ENCODE measurements around the gene KNSTRN.
A peak's percentile ranks its signal among the peaks of the same experiment; 100 is the strongest.

Gene KNSTRN

GRCh38 chr15:40397688-40398412 is 15.3 kb downstream of the KNSTRN start:
- H3K9ac ChIP-seq (ENCODE audit: low read depth, low read length): no peak overlapping the region
- H3K4me3 ChIP-seq (ENCODE audit: low read depth, low read length): no peak overlapping the region
- no peaks in the 10 kb centered on the region for H3K9me3 ChIP-seq (ENCODE audit: control insufficient read depth, insufficient read depth, low read length)
- H3K4me1 ChIP-seq (ENCODE audit: control insufficient read depth, insufficient read depth, low read length): no peaks in the 10 kb centered on the region
- H3K36me3 ChIP-seq (ENCODE audit: control insufficient read depth, insufficient read depth, low read length): peaks cover 3% of the 10 kb centered on the region
- no peaks in the 10 kb centered on the region for H3K27me3 ChIP-seq (ENCODE audit: control insufficient read depth, insufficient read depth, low read length)

GRCh38 chr15:40398413-40398873 is 15.9 kb downstream of the KNSTRN start:
- H3K4me3 ChIP-seq (ENCODE audit: low read depth, low read length): no peak overlapping the region
- no peaks in the 10 kb centered on the region for H3K36me3 ChIP-seq (ENCODE audit: control insufficient read depth, insufficient read depth, low read length)
- no peak overlapping the region for H3K9ac ChIP-seq (ENCODE audit: low read depth, low read length)
- H3K27me3 ChIP-seq (ENCODE audit: control insufficient read depth, insufficient read depth, low read length): no peaks in the 10 kb centered on the region
- H3K9me3 ChIP-seq (ENCODE audit: control insufficient read depth, insufficient read depth, low read length): no peaks in the 10 kb centered on the region
- no peaks in the 10 kb centered on the region for H3K4me1 ChIP-seq (ENCODE audit: control insufficient read depth, insufficient read depth, low read length)

GRCh38 chr15:40399370-40399769 is 16.8 kb downstream of the KNSTRN start:
- no peak overlapping the region for H3K4me3 ChIP-seq (ENCODE audit: low read depth, low read length)
- no peak overlapping the region for H3K9ac ChIP-seq (ENCODE audit: low read depth, low read length)
- H3K36me3 ChIP-seq (ENCODE audit: control insufficient read depth, insufficient read depth, low read length): no peaks in the 10 kb centered on the region
- H3K4me1 ChIP-seq (ENCODE audit: control insufficient read depth, insufficient read depth, low read length): no peaks in the 10 kb centered on the region
- H3K27me3 ChIP-seq (ENCODE audit: control insufficient read depth, insufficient read depth, low read length): no peaks in the 10 kb centered on the region
- H3K9me3 ChIP-seq (ENCODE audit: control insufficient read depth, insufficient read depth, low read length): no peaks in the 10 kb centered on the region

GRCh38 chr15:40405501-40406381 is 23.2 kb downstream of the KNSTRN start, which contains the start of gene IVD:
Gene IVD, plus strand, starts transcription at chr15:40405795. Its CDS starts 33 bp downstream, at chr15:40405828.
- H3K9ac ChIP-seq (ENCODE audit: low read depth, low read length): peak within 1 kb of the TSS; percentile 93
- peak within 1 kb of the TSS; percentile 96 for H3K4me3 ChIP-seq (ENCODE audit: low read depth, low read length)
- no peaks in the 10 kb centered on the region for H3K4me1 ChIP-seq (ENCODE audit: control insufficient read depth, insufficient read depth, low read length)
- no peaks in the 10 kb centered on the region for H3K27me3 ChIP-seq (ENCODE audit: control insufficient read depth, insufficient read depth, low read length)
- no peaks in the 10 kb centered on the region for H3K9me3 ChIP-seq (ENCODE audit: control insufficient read depth, insufficient read depth, low read length)
- peaks cover 26% of the 10 kb centered on the region for H3K36me3 ChIP-seq (ENCODE audit: control insufficient read depth, insufficient read depth, low read length)

GRCh38 chr15:40407330-40407990 is 24.9 kb downstream of the KNSTRN start:
- Histone ChIP-seq H3K36me3 (ENCODE audit: control insufficient read depth, insufficient read depth, low read length) (peaks cover 40% of the 10 kb centered on the region), H3K9me3 (ENCODE audit: control insufficient read depth, insufficient read depth, low read length) (no peaks in the 10 kb centered on the region), H3K27me3 (ENCODE audit: control insufficient read depth, insufficient read depth, low read length) (no peaks in the 10 kb centered on the region), H3K4me1 (ENCODE audit: control insufficient read depth, insufficient read depth, low read length) (no peaks in the 10 kb centered on the region), H3K4me3 (ENCODE audit: low read depth, low read length) (no peak overlapping the region), H3K9ac (ENCODE audit: low read depth, low read length) (no peak overlapping the region)

- no peaks in the 10 kb centered on the region for H3K4me1 ChIP-seq (ENCODE audit: control insufficient read depth, insufficient read depth, low read length)
- H3K9ac ChIP-seq (ENCODE audit: low read depth, low read length): no peak overlapping the region
- no peaks in the 10 kb centered on the region for H3K27me3 ChIP-seq (ENCODE audit: control insufficient read depth, insufficient read depth, low read length)
- no peak overlapping the region for H3K4me3 ChIP-seq (ENCODE audit: low read depth, low read length)
- peaks cover 48% of the 10 kb centered on the region for H3K36me3 ChIP-seq (ENCODE audit: control insufficient read depth, insufficient read depth, low read length)
- no peaks in the 10 kb centered on the region for H3K9me3 ChIP-seq (ENCODE audit: control insufficient read depth, insufficient read depth, low read length)
These were observed 26.8 kb downstream of the KNSTRN start for GRCh38 chr15:40409366-40409765.

- Histone ChIP-seq H3K4me1 (ENCODE audit: control insufficient read depth, insufficient read depth, low read length) (no peaks in the 10 kb centered on the region), H3K27me3 (ENCODE audit: control insufficient read depth, insufficient read depth, low read length) (no peaks in the 10 kb centered on the region), H3K9me3 (ENCODE audit: control insufficient read depth, insufficient read depth, low read length) (no peaks in the 10 kb centered on the region), H3K4me3 (ENCODE audit: low read depth, low read length) (no peak overlapping the region), H3K36me3 (ENCODE audit: control insufficient read depth, insufficient read depth, low read length) (peaks cover 56% of the 10 kb centered on the region), H3K9ac (ENCODE audit: low read depth, low read length) (no peak overlapping the region)
These were observed 28.0 kb downstream of the KNSTRN start for GRCh38 chr15:40410476-40410875.

- Histone ChIP-seq H3K27me3 (ENCODE audit: control insufficient read depth, insufficient read depth, low read length) (no peaks in the 10 kb centered on the region), H3K4me1 (ENCODE audit: control insufficient read depth, insufficient read depth, low read length) (no peaks in the 10 kb centered on the region), H3K4me3 (ENCODE audit: low read depth, low read length) (no peak overlapping the region), H3K9me3 (ENCODE audit: control insufficient read depth, insufficient read depth, low read length) (no peaks in the 10 kb centered on the region), H3K9ac (ENCODE audit: low read depth, low read length) (no peak overlapping the region), H3K36me3 (ENCODE audit: control insufficient read depth, insufficient read depth, low read length) (peaks cover 68% of the 10 kb centered on the region)
These were observed 29.7 kb downstream of the KNSTRN start for GRCh38 chr15:40412095-40412759.

GRCh38 chr15:40413036-40413435 is 30.5 kb downstream of the KNSTRN start:
- Histone ChIP-seq H3K36me3 (ENCODE audit: control insufficient read depth, insufficient read depth, low read length) (peaks cover 62% of the 10 kb centered on the region), H3K9ac (ENCODE audit: low read depth, low read length) (no peak overlapping the region), H3K27me3 (ENCODE audit: control insufficient read depth, insufficient read depth, low read length) (no peaks in the 10 kb centered on the region), H3K4me3 (ENCODE audit: low read depth, low read length) (no peak overlapping the region), H3K9me3 (ENCODE audit: control insufficient read depth, insufficient read depth, low read length) (no peaks in the 10 kb centered on the region), H3K4me1 (ENCODE audit: control insufficient read depth, insufficient read depth, low read length) (no peaks in the 10 kb centered on the region)

- no peaks in the 10 kb centered on the region for H3K27me3 ChIP-seq (ENCODE audit: control insufficient read depth, insufficient read depth, low read length)
- no peak overlapping the region for H3K4me3 ChIP-seq (ENCODE audit: low read depth, low read length)
- H3K9me3 ChIP-seq (ENCODE audit: control insufficient read depth, insufficient read depth, low read length): no peaks in the 10 kb centered on the region
- H3K4me1 ChIP-seq (ENCODE audit: control insufficient read depth, insufficient read depth, low read length): no peaks in the 10 kb centered on the region
- peaks cover 58% of the 10 kb centered on the region for H3K36me3 ChIP-seq (ENCODE audit: control insufficient read depth, insufficient read depth, low read length)
- no peak overlapping the region for H3K9ac ChIP-seq (ENCODE audit: low read depth, low read length)
These were observed 32.3 kb downstream of the KNSTRN start for GRCh38 chr15:40414816-40415215.

- Histone ChIP-seq H3K4me1 (ENCODE audit: control insufficient read depth, insufficient read depth, low read length) (no peaks in the 10 kb centered on the region), H3K9ac (ENCODE audit: low read depth, low read length) (no peak overlapping the region), H3K4me3 (ENCODE audit: low read depth, low read length) (no peak overlapping the region), H3K9me3 (ENCODE audit: control insufficient read depth, insufficient read depth, low read length) (no peaks in the 10 kb centered on the region), H3K27me3 (ENCODE audit: control insufficient read depth, insufficient read depth, low read length) (no peaks in the 10 kb centered on the region), H3K36me3 (ENCODE audit: control insufficient read depth, insufficient read depth, low read length) (peaks cover 55% of the 10 kb centered on the region)
These were observed 32.7 kb downstream of the KNSTRN start for GRCh38 chr15:40415226-40415625.
